A673 (cell line): Measurements from ENCODE around the gene ISG20L2.

Experiments
- CTCF ChIP-seq: fragments of 300-800, 200-600 bp; sonication (generic); conservative IDR thresholded peaks from 2 replicates; pipeline ENCODE4 v1.5.1; 2017; ENCODE audit warnings: low read depth, mild to moderate bottlenecking, antibody characterized with exemption, low read length, moderate library complexity, mixed read lengths
- EZH2 ChIP-seq: fragments of 200-600 bp; sonication (generic); IDR thresholded peaks from 2 replicates; pipeline ENCODE4 v1.6.1; 2017; ENCODE audit warnings: borderline replicate concordance, low read depth, mild to moderate bottlenecking, mixed read lengths, antibody characterized with exemption, low read length; ENCODE audit not compliant: poor library complexity, severe bottlenecking

GRCh38 chr1:156680056-156680455 lies 48.5 kb downstream of the ISG20L2 start:
- TF ChIP-seq CTCF (no peak), EZH2 (no peak)
